ELR (cell line): ENCODE measurements around the gene MTAP.

ENCODE experiments used
- DNase-seq: peaks from one replicate; pipeline ENCODE4 v3.0.0-alpha.2; 2015; ENCODE audit warnings: low read depth

Gene MTAP

GRCh38 chr9:21804791-21805190, 2.4 kb downstream of the MTAP start:
- DNase-seq: no peak

- DNase-seq: no peak
Observed at GRCh38 chr9:21806644-21807043, 4.2 kb downstream of the MTAP start.

GRCh38 chr9:21810388-21810787, 8.0 kb downstream of the MTAP start:
- DNase-seq: peak; percentile 23

GRCh38 chr9:21810881-21811280, 8.4 kb downstream of the MTAP start:
- no peak for DNase-seq

GRCh38 chr9:21811914-21812313, 9.5 kb downstream of the MTAP start:
- DNase-seq: no peak

GRCh38 chr9:21812415-21812814, 10.0 kb downstream of the MTAP start:
- DNase-seq: peak; percentile 94

- peak; percentile 81 for DNase-seq
Observed at GRCh38 chr9:21812946-21813568, 10.6 kb downstream of the MTAP start.

GRCh38 chr9:21813575-21814473, 11.4 kb downstream of the MTAP start:
- peak; percentile 89 for DNase-seq

GRCh38 chr9:21815643-21816042, 13.2 kb downstream of the MTAP start:
- no peak for DNase-seq

GRCh38 chr9:21817176-21817575, 14.7 kb downstream of the MTAP start:
- peak; percentile 31 for DNase-seq

GRCh38 chr9:21825637-21826036, 23.2 kb downstream of the MTAP start:
- DNase-seq: no peak

- no peak for DNase-seq
Observed at GRCh38 chr9:21828853-21829410, 26.5 kb downstream of the MTAP start.

- DNase-seq: peak; percentile 38
Observed at GRCh38 chr9:21830589-21830988, 28.2 kb downstream of the MTAP start.

- peak; percentile 97 for DNase-seq
Observed at GRCh38 chr9:21831841-21832509, 29.5 kb downstream of the MTAP start.

- no peak for DNase-seq
Observed at GRCh38 chr9:21833090-21833801, 30.8 kb downstream of the MTAP start.

- no peak for DNase-seq
Observed at GRCh38 chr9:21835121-21835520, 32.7 kb downstream of the MTAP start.

- peak; percentile 100 for DNase-seq
Observed at GRCh38 chr9:21836437-21837161, 34.2 kb downstream of the MTAP start.

GRCh38 chr9:21837501-21837900, 35.1 kb downstream of the MTAP start:
- no peak for DNase-seq

GRCh38 chr9:21840647-21841046, 38.2 kb downstream of the MTAP start:
- no peak for DNase-seq

- no peak for DNase-seq
Observed at GRCh38 chr9:21841133-21841532, 38.7 kb downstream of the MTAP start.

GRCh38 chr9:21848615-21849014, 46.2 kb downstream of the MTAP start:
- no peak for DNase-seq
